AG04449 (cell line): Measurements from ENCODE around the gene CD151.

Experiments used
- CTCF ChIA-PET: fragments of 350-600 bp; formaldehyde crosslinking; extraction: SDS; loops from one replicate; lab custom pipeline; 2021; ENCODE audit warnings: antibody characterized with exemption; lab: Yijun Ruan, JAX
- POLR2A ChIA-PET: fragments of 400-600, 350-600 bp; formaldehyde crosslinking; extraction: SDS; loops from one replicate; lab custom pipeline; 2020; ENCODE audit warnings: antibody characterized with exemption, inconsistent platforms; lab: Yijun Ruan, JAX
- DNase-seq: peaks from one replicate; pipeline ENCODE4 v3.0.0-alpha.2; 2010; ENCODE audit warnings: low read depth, low spot score
- H3K4me3 ChIP-seq: 2 replicates; pipeline ENCODE4 v1.5.1; 2011; ENCODE audit warnings: low read depth, mild to moderate bottlenecking, control low read depth, low read length
- TF ChIP-seq, protein P1 (sequence below): IDR thresholded peaks from one replicate; pipeline ENCODE4 v1.5.1; 2011; ENCODE audit warnings: mild to moderate bottlenecking, moderate library complexity, low read length, control low read depth, inconsistent platforms; ENCODE audit not compliant: insufficient read depth; ENCODE audit errors: missing control alignments

Gene CD151

DNA sequence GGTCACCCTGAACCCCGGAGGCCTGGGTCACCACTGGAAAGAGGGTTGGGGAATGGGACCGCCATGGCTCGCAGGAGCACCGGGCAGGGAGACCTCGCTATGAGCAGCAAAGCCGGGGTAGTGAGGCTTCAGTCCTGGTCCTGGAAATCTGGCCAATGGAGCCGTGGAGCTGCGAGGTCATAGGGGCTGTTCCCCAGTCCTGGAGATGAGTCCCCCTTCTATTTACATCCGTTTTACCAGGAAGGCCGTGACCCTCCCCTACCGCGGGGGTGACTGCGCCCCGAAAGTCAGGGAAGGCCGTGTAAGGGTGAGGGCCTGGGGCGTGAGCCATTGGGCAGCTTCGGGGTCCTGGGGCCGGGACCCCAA lies 28.2 kb upstream of the CD151 start:
- TF ChIP-seq, protein P1, sequence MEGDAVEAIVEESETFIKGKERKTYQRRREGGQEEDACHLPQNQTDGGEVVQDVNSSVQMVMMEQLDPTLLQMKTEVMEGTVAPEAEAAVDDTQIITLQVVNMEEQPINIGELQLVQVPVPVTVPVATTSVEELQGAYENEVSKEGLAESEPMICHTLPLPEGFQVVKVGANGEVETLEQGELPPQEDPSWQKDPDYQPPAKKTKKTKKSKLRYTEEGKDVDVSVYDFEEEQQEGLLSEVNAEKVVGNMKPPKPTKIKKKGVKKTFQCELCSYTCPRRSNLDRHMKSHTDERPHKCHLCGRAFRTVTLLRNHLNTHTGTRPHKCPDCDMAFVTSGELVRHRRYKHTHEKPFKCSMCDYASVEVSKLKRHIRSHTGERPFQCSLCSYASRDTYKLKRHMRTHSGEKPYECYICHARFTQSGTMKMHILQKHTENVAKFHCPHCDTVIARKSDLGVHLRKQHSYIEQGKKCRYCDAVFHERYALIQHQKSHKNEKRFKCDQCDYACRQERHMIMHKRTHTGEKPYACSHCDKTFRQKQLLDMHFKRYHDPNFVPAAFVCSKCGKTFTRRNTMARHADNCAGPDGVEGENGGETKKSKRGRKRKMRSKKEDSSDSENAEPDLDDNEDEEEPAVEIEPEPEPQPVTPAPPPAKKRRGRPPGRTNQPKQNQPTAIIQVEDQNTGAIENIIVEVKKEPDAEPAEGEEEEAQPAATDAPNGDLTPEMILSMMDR: no peak
- peak overlapping the region; percentile 63 for H3K4me3 ChIP-seq
- POLR2A ChIA-PET: interaction anchor here (0.5 to 1.9 kb wide), 3 partner anchors 9 to 39 kb away, joined by 3 to 11 read pairs (median 6); partner anchors contain the start of gene PNPLA2
- CTCF ChIA-PET: no interaction called here
- DNase-seq: no peak

DNA sequence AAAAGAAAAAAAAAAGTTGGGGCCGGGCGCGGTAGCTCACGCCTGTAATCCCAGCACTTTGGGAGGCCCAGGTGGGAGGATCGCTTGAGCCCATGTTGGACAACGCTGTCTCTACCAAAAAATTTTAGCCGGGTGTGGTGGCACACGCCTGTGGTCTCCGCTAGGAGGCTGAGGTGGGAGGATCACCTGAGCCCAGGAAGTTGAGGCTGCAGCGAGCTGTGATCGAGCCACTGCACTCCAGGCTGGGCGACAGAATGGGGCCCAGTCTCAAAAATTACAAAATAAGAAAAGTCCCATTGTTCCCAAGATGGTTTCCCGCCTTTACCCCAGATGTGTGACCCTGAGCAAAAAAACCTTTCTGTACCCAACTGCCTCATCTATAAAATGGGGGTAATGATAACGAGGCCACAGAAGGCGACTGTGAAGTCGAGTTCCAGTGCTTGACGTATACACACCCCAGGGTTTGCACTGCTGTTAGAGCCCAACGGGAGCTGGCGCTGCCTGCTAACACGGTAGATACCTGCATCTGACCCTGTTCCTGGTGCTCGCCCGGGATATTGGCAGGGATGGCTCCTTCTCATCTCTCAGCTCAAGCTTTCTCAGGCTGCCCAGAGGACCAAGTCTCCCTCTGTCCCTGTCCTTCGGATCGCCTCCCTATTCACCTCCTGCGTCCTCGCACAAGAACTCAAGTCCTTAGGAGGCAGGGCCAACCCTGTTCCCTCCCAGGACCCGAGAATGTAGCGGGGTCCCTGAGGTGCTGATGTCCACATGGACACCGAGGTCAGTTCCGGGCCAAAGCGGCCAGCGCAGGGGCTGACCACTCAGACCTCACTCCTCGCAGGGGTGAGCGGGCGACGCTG lies 24.1 kb upstream of the CD151 start:
- CTCF ChIA-PET: interaction anchor here (1.1 kb wide), 1 partner anchor 10 kb away, joined by 3 read pairs; no protein-coding TSS in a partner anchor
- DNase-seq: no peak
- peak overlapping the region; percentile 89 for H3K4me3 ChIP-seq
- POLR2A ChIA-PET: interaction anchor here (0.8 to 1.8 kb wide), 9 partner anchors 10 to 263 kb away, joined by 3 to 35 read pairs (median 4); partner anchors contain the start of genes CD151, PNPLA2 and TSPAN4
- TF ChIP-seq, protein P1: no peak

DNA sequence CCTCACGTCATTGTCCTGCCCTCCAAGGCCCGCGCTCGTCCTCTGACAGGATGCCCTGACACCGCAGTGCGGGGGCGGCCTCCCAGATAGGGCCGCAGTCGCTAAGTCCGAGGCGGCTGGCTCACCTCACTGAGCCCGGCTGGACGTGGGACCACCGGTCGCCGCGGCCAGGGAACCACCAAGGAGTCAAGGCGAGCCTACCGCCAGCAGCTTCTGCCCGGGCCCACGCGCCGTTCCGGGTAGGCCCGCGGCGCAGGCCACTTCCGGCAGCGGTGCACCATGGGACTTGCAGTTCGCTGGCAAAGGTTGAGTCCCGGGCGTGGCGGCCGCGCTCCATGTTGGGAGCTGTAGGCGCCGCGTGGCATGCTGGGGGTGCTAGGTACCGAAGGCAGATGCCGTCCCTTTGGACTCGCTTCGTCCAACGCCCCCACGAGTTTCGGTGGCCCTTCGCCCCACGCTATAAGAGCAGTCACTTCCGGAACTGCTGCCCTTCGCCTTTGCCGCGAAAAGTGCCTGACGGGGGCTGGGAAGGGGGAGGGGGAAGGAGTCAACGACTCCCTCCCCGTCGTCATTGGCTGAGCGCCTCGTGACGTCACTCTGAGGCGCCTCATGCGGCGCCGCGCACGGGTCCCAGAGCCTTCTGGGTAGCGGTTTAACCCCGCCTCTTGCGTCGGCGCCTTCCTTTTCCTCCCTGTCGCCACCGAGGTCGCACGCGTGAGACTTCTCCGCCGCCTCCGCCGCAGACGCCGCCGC lies 23.3 kb upstream of the CD151 start, which contains the start of gene RPLP2:
Gene RPLP2 (plus strand): TSS at position 681 of the 753 bp plus-strand sequence. CDS start 268 bp downstream, outside the sequence.
- POLR2A ChIA-PET: interaction anchor here (0.8 to 1.8 kb wide), 9 partner anchors 10 to 263 kb away, joined by 3 to 35 read pairs (median 4); partner anchors contain the start of genes CD151, PNPLA2 and TSPAN4
- peak; percentile 71 for DNase-seq
- peak within 1 kb of the TSS; percentile 89 for H3K4me3 ChIP-seq
- TF ChIP-seq, protein P1: no peak
- CTCF ChIA-PET: interaction anchor here (1.1 kb wide), 1 partner anchor 11 kb away, joined by 3 read pairs; no protein-coding TSS in a partner anchor

DNA sequence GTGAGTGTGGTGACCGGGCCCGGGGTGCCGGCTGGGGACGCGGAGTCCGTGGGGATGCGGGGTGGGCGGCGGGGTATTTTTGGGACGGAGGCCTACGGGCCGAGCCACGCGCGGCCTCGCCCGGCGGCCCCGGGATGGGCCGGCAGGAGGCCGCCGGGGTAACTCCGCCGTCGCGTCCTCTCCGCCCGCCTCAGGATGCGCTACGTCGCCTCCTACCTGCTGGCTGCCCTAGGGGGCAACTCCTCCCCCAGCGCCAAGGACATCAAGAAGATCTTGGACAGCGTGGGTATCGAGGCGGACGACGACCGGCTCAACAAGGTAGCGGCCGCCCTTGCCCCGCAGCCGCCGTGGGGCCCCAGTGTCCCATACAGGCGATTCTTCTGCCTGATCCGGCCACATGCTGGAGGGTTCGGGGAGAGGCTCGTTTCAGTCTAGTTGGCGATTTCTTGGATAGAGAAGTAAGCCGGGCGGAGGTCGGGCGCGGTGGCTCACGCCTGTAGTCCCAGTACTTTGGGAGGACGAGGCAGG lies 22.6 kb upstream of the CD151 start:
- ChIA-PET POLR2A (interaction anchor here (0.7 to 1.9 kb wide), 9 partner anchors 9 to 264 kb away, joined by 3 to 35 read pairs (median 4); partner anchors contain the start of genes PNPLA2 and TSPAN4), CTCF (no interaction called here)
- TF ChIP-seq, protein P1: no peak
- DNase-seq: no peak
- H3K4me3 ChIP-seq: peak overlapping the region; percentile 89

DNA sequence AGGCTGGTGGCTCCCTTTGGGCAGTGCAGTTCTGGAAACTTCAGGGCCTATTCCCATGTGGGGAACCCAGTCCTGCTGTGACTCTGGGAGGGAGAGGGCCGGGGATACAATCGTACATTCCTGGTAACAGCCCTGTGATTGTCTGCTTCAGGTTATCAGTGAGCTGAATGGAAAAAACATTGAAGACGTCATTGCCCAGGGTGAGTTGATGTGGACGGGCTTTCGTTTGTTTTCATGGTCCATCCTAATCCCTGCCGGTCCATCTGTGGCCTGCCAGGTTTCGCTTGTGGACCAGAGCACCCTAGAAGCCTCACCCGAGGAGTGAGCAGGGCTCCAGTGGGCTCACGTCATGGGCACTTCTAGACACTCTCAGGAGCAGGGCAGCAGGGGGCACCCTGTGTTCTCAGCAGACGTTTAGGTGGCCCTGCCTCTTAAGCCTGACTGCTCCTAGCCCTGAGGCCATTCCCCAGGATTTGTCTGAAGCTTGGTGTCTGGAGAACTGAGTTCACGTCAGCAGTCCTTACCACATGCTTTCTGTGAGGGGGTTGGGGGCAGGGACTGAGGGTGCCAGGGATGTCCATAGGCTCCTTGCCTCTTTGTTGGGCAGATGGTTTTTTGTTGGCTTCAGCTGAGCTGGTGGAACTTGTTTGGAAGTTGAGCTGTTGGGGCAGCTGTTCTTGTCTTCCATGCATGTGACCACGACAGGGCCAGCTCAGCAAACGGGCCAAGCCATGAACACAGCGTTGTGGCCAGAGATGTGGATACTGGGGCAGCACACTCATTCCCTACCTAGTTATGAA lies 21.1 kb upstream of the CD151 start:
- no peak for DNase-seq
- CTCF ChIA-PET: interaction anchor here (0.7 to 0.9 kb wide), 2 partner anchors 14 to 27 kb away, joined by 3 read pairs; no protein-coding TSS in a partner anchor
- peak overlapping the region; percentile 89 for H3K4me3 ChIP-seq
- TF ChIP-seq, protein P1: no peak
- POLR2A ChIA-PET: interaction anchor here (0.6 to 1.9 kb wide), 3 partner anchors 8 to 108 kb away, joined by 3 to 10 read pairs (median 4); partner anchors contain the start of gene PNPLA2
